HepG2 (cell line): ENCODE measurements around the gene CCDC167. TPM values are rescaled to one million over a fixed set of nuclear protein-coding genes. Genes with fewer than 3 reads are reported as not detected.

Experiments used
- ATAC-seq: fragments of 200-7000 bp; cut with Tn5 transposase; 3 replicates; pipeline ENCODE4 v1.9.1; 2020; ENCODE audit warnings: mild to moderate bottlenecking, moderate library complexity
- BruUV-seq: library from RNA; stranded (reverse); fragments of 400-500 nt; replicated peaks from 2 replicates; lab custom pipeline; 2021; lab: Mats Ljungman, UMichigan
- CTCF ChIA-PET: fragments of 300-600 bp; formaldehyde crosslinking; extraction: SDS; loops from one replicate; lab custom pipeline; 2021; ENCODE audit warnings: low total read pairs, inconsistent platforms, low intra/inter-chr PET ratio; lab: Yijun Ruan, JAX
- POLR2A ChIA-PET: fragments of 350-600 bp; sonication (Branson Sonifier 250); formaldehyde crosslinking; loops from one replicate; lab custom pipeline; 2020; ENCODE audit warnings: antibody characterized with exemption, inconsistent platforms; lab: Yijun Ruan, JAX
- DNase-seq: peaks from one replicate; pipeline ENCODE4 v3.0.0-alpha.2; 2015; ENCODE audit warnings: low spot score
- FAIRE-seq: peaks from 3 replicates; lab custom pipeline; 2011; peaks lifted over from hg19 to GRCh38; lab: Jason Lieb, UNC
- H2AFZ ChIP-seq: one replicate; pipeline ENCODE4 v1.6.1; 2011; ENCODE audit warnings: low read length, inconsistent platforms
- H3K27ac ChIP-seq: fragments of 300-600 bp; 3 replicates; pipeline ENCODE4 v1.8.0; 2011; ENCODE audit warnings: mixed run types, mild to moderate bottlenecking, mixed read lengths, low read length, inconsistent platforms; ENCODE audit not compliant: insufficient read depth; ENCODE audit errors: extremely low read length
- H3K27me3 ChIP-seq, 2 experiments: fragments of 200-600 bp in 1 of 2; 2 replicates in 1 of 2; 3 replicates in 1 of 2; pipeline versions ENCODE4 v1.6.0 to v1.8.0; 2011; ENCODE audit warnings: low read length in 2 of 2, mild to moderate bottlenecking in 2 of 2, moderate library complexity in 2 of 2, inconsistent platforms in 1 of 2; ENCODE audit not compliant: insufficient read depth in 2 of 2, control insufficient read depth in 1 of 2
- H3K36me3 ChIP-seq, 2 experiments: fragments of 200-600 bp in 1 of 2; replicated peaks in 1 of 2; 2 replicates in 1 of 2; 3 replicates in 1 of 2; pipeline versions ENCODE4 v1.5.1 to v1.8.0; 2011; ENCODE audit warnings: low read length in 2 of 2, inconsistent platforms in 1 of 2; ENCODE audit not compliant: insufficient read depth in 2 of 2, control insufficient read depth in 1 of 2
- H3K4me1 ChIP-seq: 2 replicates; pipeline ENCODE4 v1.5.1; 2012; ENCODE audit warnings: low read length, inconsistent platforms; ENCODE audit not compliant: insufficient read depth
- H3K4me2 ChIP-seq: 2 replicates; pipeline ENCODE4 v1.6.0; 2011; ENCODE audit warnings: low read depth, low read length, inconsistent platforms
- H3K4me3 ChIP-seq, 3 experiments: fragments of 200-600 bp in 1 of 3; sonication (generic), shearing (Covaris generic) in 1 of 3; replicated peaks in 1 of 3; 2 replicates each; pipeline ENCODE4 v1.5.1; 2011 to 2016; ENCODE audit warnings: low read length in 3 of 3, inconsistent platforms in 2 of 3, low read depth in 2 of 3, mild to moderate bottlenecking in 2 of 3, control low read depth in 1 of 3, mixed read lengths in 1 of 3; ENCODE audit not compliant: insufficient read depth in 1 of 3
- H3K79me2 ChIP-seq: one replicate; pipeline ENCODE4 v1.6.1; 2011; ENCODE audit warnings: low read length, inconsistent platforms; ENCODE audit not compliant: insufficient read depth
- H3K9ac ChIP-seq: 2 replicates; pipeline ENCODE4 v1.6.0; 2011; ENCODE audit warnings: mild to moderate bottlenecking, low read depth, low read length, inconsistent platforms; ENCODE audit not compliant: insufficient read depth
- H3K9me3 ChIP-seq: 2 replicates; pipeline ENCODE4 v1.5.1; 2012; ENCODE audit warnings: mild to moderate bottlenecking, low read length
- H4K20me1 ChIP-seq: 2 replicates; pipeline ENCODE4 v1.6.0; 2011; ENCODE audit warnings: inconsistent platforms, mild to moderate bottlenecking, low read length, moderate library complexity; ENCODE audit not compliant: insufficient read depth
- CHD4 ChIP-seq: fragments of 200-600 bp; sonication (generic); IDR thresholded peaks from 2 replicates; pipeline ENCODE4 v1.7.0; 2017; ENCODE audit warnings: mild to moderate bottlenecking, low read length, borderline replicate concordance
- HNF4A ChIP-seq: sonication (generic); formaldehyde crosslinking; IDR thresholded peaks from 2 replicates; pipeline ENCODE4 v1.4.0; 2020; ENCODE audit warnings: missing genetic modification reagents
- HNRNPK ChIP-seq: fragments of 200-400 bp; formaldehyde crosslinking; IDR thresholded peaks from 2 replicates; pipeline ENCODE4 v1.6.1; 2018; ENCODE audit warnings: low read length, low read depth, moderate library complexity, mild to moderate bottlenecking; ENCODE audit not compliant: poor library complexity, severe bottlenecking
- POGZ ChIP-seq: sonication (generic); formaldehyde crosslinking; IDR thresholded peaks from 2 replicates; pipeline ENCODE4 v1.4.0; 2020; ENCODE audit warnings: mild to moderate bottlenecking, missing genetic modification reagents
- ZBTB42 ChIP-seq: sonication (generic); formaldehyde crosslinking; IDR thresholded peaks from 2 replicates; pipeline ENCODE4 v1.5.0; 2020; ENCODE audit warnings: mild to moderate bottlenecking, missing genetic modification reagents
- ZNF33B ChIP-seq: sonication (generic); formaldehyde crosslinking; IDR thresholded peaks from 2 replicates; pipeline ENCODE4 v1.5.1; 2020; ENCODE audit warnings: mild to moderate bottlenecking, missing genetic modification reagents
- ZNF598 ChIP-seq: sonication (generic); formaldehyde crosslinking; IDR thresholded peaks from 2 replicates; pipeline ENCODE4 v1.5.1; 2020; ENCODE audit warnings: mild to moderate bottlenecking, missing genetic modification reagents, borderline replicate concordance
- WGBS: methylation state at CpG from one replicate; pipeline ENCODE4 v1.1.6; 2017; ENCODE audit warnings: low lambda C conversion rate; 5-methylcytosine and 5-hydroxymethylcytosine counted together
- in situ Hi-C: cut with HindIII; loops from 2 replicates; pipeline ENCODE4 v1.10.0; 2017; ENCODE audit warnings: low pct_unique_long_range_greater_than_20kb; ENCODE audit not compliant: extremely low pct_ligation_motif_present
- intact Hi-C: fragments of 100-400 bp; cut with micrococcal nuclease; formaldehyde crosslinking; loops from one replicate; pipeline ENCODE4 v1.10.0; 2022; ENCODE audit not compliant: unreplicated experiment
- polyA plus RNA-seq, 8 experiments: library from polyadenylated mRNA; depleted of rRNA in 3 of 8; stranded (reverse) in 7 of 8; unstranded in 1 of 8; fragments of >200 nt; fragmentation: Illumina TruSeq in 4 of 8; extraction: Trizol in 4 of 8; gene quantifications; 2 replicates each; pipeline versions ENCODE4 v1.2.1 to v1.2.3, GENCODE V29; 2011 to 2016; ENCODE audit warnings: low read depth in 4 of 8, missing spikeins in 1 of 8, mixed read lengths in 1 of 8; ENCODE audit not compliant: insufficient read depth in 1 of 8
- total RNA-seq, 5 experiments: library from RNA; depleted of rRNA; stranded (reverse); fragments of >200 nt; fragmentation: Illumina TruSeq; extraction: Trizol; gene quantifications; 2 replicates each; pipeline ENCODE4 v1.2.3, GENCODE V29; 2016; ENCODE audit warnings: low read depth in 1 of 5
- TF ChIP-seq, protein P1 (sequence below): sonication (generic); formaldehyde crosslinking; IDR thresholded peaks from 2 replicates; pipeline ENCODE4 v1.4.0; 2020; ENCODE audit warnings: missing genetic modification reagents
- TF ChIP-seq, protein P2 (sequence below): sonication (generic); formaldehyde crosslinking; IDR thresholded peaks from 2 replicates; pipeline ENCODE4 v1.4.0; 2020; ENCODE audit warnings: mild to moderate bottlenecking, missing genetic modification reagents, borderline replicate concordance

CCDC167 gene
- total and polyA plus RNA-seq, 2 of the 13 experiments (the other 11 are each of a cell fraction or from before 2014, with no cell fraction given), result 48.4 to 66.8 TPM

DNA sequence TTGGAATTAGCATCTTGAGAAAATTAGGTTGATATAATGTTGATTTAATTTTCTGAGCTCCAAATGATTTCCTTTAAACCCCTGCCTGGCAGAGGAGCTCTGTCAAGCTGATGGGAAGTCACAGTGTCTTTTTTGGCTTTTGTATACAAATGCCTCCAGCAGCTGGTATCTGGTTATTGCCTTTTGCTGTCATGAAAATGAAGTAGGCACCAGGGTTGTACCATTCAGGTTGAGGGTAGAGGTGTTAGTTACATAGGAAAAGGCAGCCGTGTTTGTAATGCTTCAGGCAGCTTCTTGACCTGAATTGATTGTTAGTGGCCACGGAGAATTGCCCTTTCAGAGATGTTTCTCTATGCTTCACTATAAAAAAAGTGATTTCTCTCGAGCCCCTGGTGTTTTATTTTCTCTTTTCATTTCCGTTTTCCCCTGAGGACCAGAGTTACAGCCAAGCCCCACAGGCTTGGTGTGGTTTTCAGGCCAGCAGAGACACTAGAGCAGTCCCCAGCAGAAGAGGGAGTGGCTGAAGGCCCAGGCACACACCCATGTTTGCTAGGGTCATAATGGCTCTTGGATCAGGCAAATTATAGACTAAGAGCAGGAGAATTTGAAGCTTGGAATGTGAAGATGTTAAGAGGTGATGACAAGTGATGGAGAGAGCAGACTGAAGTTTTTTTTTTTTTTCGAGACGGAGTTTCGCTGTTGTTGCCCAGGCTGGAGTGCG lies 45.1 kb downstream of the CCDC167 start (continued):
- TF ChIP-seq CHD4 (no peak), HNRNPK (no peak), ZNF33B (CRISPR knock-in tag) (no peak), ZNF598 (no peak)
- TF ChIP-seq, protein P1, sequence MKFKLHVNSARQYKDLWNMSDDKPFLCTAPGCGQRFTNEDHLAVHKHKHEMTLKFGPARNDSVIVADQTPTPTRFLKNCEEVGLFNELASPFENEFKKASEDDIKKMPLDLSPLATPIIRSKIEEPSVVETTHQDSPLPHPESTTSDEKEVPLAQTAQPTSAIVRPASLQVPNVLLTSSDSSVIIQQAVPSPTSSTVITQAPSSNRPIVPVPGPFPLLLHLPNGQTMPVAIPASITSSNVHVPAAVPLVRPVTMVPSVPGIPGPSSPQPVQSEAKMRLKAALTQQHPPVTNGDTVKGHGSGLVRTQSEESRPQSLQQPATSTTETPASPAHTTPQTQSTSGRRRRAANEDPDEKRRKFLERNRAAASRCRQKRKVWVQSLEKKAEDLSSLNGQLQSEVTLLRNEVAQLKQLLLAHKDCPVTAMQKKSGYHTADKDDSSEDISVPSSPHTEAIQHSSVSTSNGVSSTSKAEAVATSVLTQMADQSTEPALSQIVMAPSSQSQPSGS (CRISPR knock-in tag), result no peak
- TF ChIP-seq, all 625 proteins: peak for 0

DNA sequence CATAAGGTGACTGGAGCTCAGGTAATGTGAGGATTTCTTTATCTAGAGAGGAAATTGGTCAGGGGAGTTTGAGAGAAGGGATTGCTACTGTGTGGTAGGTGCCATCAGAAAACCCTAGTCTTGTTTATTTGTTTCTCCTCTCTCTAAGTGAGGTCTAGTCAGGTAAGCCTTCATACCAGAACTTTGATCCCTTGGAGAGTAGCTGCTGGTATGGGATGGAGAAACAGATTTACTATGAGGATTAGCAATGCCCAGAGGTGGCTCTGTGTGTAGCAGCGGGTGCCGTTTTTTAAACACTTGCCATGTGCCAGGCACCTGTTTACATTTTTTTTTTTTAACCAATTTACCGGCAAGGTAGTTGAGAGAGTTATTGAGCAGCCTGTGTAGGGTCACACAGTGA lies 47.2 kb downstream of the CCDC167 start:
- H3K4me3 ChIP-seq, result no peak overlapping the region
- TF ChIP-seq ZBTB42 (CRISPR knock-in tag) (no peak), POGZ (no peak), HNF4A (CRISPR knock-in tag) (peak; percentile 5; the same call in 1 of the 2 replicates)
- TF ChIP-seq, protein P2, sequence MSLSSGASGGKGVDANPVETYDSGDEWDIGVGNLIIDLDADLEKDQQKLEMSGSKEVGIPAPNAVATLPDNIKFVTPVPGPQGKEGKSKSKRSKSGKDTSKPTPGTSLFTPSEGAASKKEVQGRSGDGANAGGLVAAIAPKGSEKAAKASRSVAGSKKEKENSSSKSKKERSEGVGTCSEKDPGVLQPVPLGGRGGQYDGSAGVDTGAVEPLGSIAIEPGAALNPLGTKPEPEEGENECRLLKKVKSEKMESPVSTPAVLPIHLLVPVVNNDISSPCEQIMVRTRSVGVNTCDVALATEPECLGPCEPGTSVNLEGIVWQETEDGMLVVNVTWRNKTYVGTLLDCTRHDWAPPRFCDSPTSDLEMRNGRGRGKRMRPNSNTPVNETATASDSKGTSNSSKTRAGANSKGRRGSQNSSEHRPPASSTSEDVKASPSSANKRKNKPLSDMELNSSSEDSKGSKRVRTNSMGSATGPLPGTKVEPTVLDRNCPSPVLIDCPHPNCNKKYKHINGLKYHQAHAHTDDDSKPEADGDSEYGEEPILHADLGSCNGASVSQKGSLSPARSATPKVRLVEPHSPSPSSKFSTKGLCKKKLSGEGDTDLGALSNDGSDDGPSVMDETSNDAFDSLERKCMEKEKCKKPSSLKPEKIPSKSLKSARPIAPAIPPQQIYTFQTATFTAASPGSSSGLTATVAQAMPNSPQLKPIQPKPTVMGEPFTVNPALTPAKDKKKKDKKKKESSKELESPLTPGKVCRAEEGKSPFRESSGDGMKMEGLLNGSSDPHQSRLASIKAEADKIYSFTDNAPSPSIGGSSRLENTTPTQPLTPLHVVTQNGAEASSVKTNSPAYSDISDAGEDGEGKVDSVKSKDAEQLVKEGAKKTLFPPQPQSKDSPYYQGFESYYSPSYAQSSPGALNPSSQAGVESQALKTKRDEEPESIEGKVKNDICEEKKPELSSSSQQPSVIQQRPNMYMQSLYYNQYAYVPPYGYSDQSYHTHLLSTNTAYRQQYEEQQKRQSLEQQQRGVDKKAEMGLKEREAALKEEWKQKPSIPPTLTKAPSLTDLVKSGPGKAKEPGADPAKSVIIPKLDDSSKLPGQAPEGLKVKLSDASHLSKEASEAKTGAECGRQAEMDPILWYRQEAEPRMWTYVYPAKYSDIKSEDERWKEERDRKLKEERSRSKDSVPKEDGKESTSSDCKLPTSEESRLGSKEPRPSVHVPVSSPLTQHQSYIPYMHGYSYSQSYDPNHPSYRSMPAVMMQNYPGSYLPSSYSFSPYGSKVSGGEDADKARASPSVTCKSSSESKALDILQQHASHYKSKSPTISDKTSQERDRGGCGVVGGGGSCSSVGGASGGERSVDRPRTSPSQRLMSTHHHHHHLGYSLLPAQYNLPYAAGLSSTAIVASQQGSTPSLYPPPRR, result no peak
- no peaks in the 10 kb centered on the region for H3K79me2 ChIP-seq
- H3K4me2 ChIP-seq, result no peak overlapping the region
- H3K36me3 ChIP-seq, result peaks cover 30 to 91% of the 10 kb centered on the region in 2 experiments
- no peaks in the 10 kb centered on the region for H3K9me3 ChIP-seq
- 0 out of 2 replicates have a peak, but pooled peaks cover 6% of the 10 kb centered on the region for H3K4me1 ChIP-seq
- ChIA-PET POLR2A (no interaction called here), CTCF (no interaction called here)
- FAIRE-seq (no peak), DNase-seq (no peak), ATAC-seq (peak; percentile 65)
- no peak overlapping the region for H2AFZ ChIP-seq
- intact Hi-C loops (no loop called here), in situ Hi-C loops (no loop called here)
- no peaks in the 10 kb centered on the region for H4K20me1 ChIP-seq
- WGBS, result 80% methylated on average over 3 of the region's 3 CpGs
- H3K27me3 ChIP-seq, result no peaks in the 10 kb centered on the region
- H3K9ac ChIP-seq, result no peak overlapping the region
- BruUV-seq, result no TSS peak
- no peak overlapping the region for H3K27ac ChIP-seq
